Activated gamma-delta T cell (primary cell): ENCODE data around the gene GASK1A.

ENCODE experiments used
- DNase-seq: peaks from one replicate; lab custom pipeline; 2025; lab: John Stamatoyannopoulos, UW

The GASK1A gene

GRCh38 chr3:42982645-42983412, 3.7 kb downstream of the GASK1A start:
- no peak for DNase-seq

- no peak for DNase-seq
Observed at GRCh38 chr3:42983927-42984326, 4.8 kb downstream of the GASK1A start.

GRCh38 chr3:42984701-42985100, 5.6 kb downstream of the GASK1A start:
- no peak for DNase-seq

- DNase-seq, result no peak
Observed at GRCh38 chr3:42988097-42988496, 9.0 kb downstream of the GASK1A start.

- no peak for DNase-seq
Observed at GRCh38 chr3:42988566-42988965, 9.5 kb downstream of the GASK1A start.

GRCh38 chr3:42991341-42992315, 12.5 kb downstream of the GASK1A start:
- no peak for DNase-seq

GRCh38 chr3:42994595-42994994, 15.5 kb downstream of the GASK1A start:
- DNase-seq, result no peak

- no peak for DNase-seq
Observed at GRCh38 chr3:42996021-42996420, 16.9 kb downstream of the GASK1A start.

- DNase-seq, result no peak
Observed at GRCh38 chr3:42996633-42997075, 17.5 kb downstream of the GASK1A start.

GRCh38 chr3:42999212-42999611, 20.1 kb downstream of the GASK1A start:
- DNase-seq, result no peak

GRCh38 chr3:42999632-43000031, 20.5 kb downstream of the GASK1A start:
- DNase-seq, result no peak

GRCh38 chr3:43000387-43000786, 21.3 kb downstream of the GASK1A start:
- no peak for DNase-seq

GRCh38 chr3:43001094-43001553, 22.0 kb downstream of the GASK1A start:
- no peak for DNase-seq

GRCh38 chr3:43001556-43002121, 22.5 kb downstream of the GASK1A start:
- DNase-seq, result no peak

GRCh38 chr3:43004282-43004681, 25.2 kb downstream of the GASK1A start:
- DNase-seq, result no peak

- DNase-seq, result no peak
Observed at GRCh38 chr3:43005253-43005652, 26.1 kb downstream of the GASK1A start.

GRCh38 chr3:43005981-43006380, 26.9 kb downstream of the GASK1A start:
- no peak for DNase-seq

GRCh38 chr3:43006825-43007224, 27.7 kb downstream of the GASK1A start:
- no peak for DNase-seq

GRCh38 chr3:43009547-43009946, 30.4 kb downstream of the GASK1A start:
- no peak for DNase-seq

GRCh38 chr3:43010638-43011037, 31.5 kb downstream of the GASK1A start:
- DNase-seq, result no peak

- no peak for DNase-seq
Observed at GRCh38 chr3:43011638-43012037, 32.5 kb downstream of the GASK1A start.

- DNase-seq, result no peak
Observed at GRCh38 chr3:43012174-43012573, 33.1 kb downstream of the GASK1A start.
